Transverse colon (tissue), 4 donors: Measurements from ENCODE around the gene MCOLN2. TPM values are rescaled to one million over a fixed set of nuclear protein-coding genes. Genes with fewer than 3 reads are reported as not detected.

Experiments used
- DNase-seq: peaks from one replicate; pipeline ENCODE4 v3.0.0-alpha.2; 2019
- H3K27ac ChIP-seq, 4 donors: fragments of 200-600 bp; sonication (generic); 2 replicates each; pipeline ENCODE4 v1.5.1; 2016 to 2018; ENCODE audit warnings: inconsistent platforms in 4 of 4
- H3K27me3 ChIP-seq: fragments of 200-600 bp; sonication (generic); 2 replicates; pipeline ENCODE4 v1.5.1; 2017; ENCODE audit warnings: inconsistent platforms
- H3K36me3 ChIP-seq, 4 donors: fragments of 200-600 bp; sonication (generic); 2 replicates each; pipeline ENCODE4 v1.5.1; 2017 to 2019; ENCODE audit warnings: inconsistent platforms in 4 of 4
- H3K4me1 ChIP-seq, 4 donors: fragments of 200-600 bp; sonication (generic); 2 replicates each; pipeline ENCODE4 v1.5.1; 2017 to 2020; ENCODE audit warnings: inconsistent platforms in 4 of 4
- H3K4me3 ChIP-seq, 4 donors: fragments of 200-600 bp; sonication (generic); 1 replicate in 1 of 4; 2 replicates in 3 of 4; pipeline versions ENCODE4 v1.5.1 to v1.6.1; 2017 to 2019; ENCODE audit warnings: inconsistent platforms in 4 of 4
- H3K9me3 ChIP-seq, 2 donors: fragments of 200-600 bp; sonication (generic); 2 replicates each; pipeline ENCODE4 v1.5.1; 2017 to 2019; ENCODE audit warnings: inconsistent platforms in 2 of 2
- CTCF ChIP-seq, 5 experiments: fragments of 200-600 bp in 3 of 5; fragments of 450-650 bp in 2 of 5; sonication (generic) in 3 of 5; IDR thresholded peaks; 1 replicate in 2 of 5; 2 replicates in 3 of 5; pipeline ENCODE4 v1.5.1; 2016 to 2017; ENCODE audit warnings: antibody characterized with exemption in 5 of 5, inconsistent platforms in 3 of 5, mild to moderate bottlenecking in 2 of 5, moderate library complexity in 1 of 5
- EP300 ChIP-seq: sonication (generic); formaldehyde crosslinking; IDR thresholded peaks from one replicate; pipeline ENCODE4 v1.6.1; 2017; ENCODE audit warnings: antibody characterized with exemption, low read depth
- POLR2A ChIP-seq: fragments of 450-650 bp; IDR thresholded peaks from one replicate; pipeline ENCODE4 v1.6.1; 2016; ENCODE audit warnings: antibody characterized with exemption, mild to moderate bottlenecking, moderate library complexity
- POLR2AphosphoS5 ChIP-seq, 3 donors: sonication (generic); formaldehyde crosslinking; IDR thresholded peaks; one replicate each; pipeline ENCODE4 v1.6.1; 2016; ENCODE audit warnings: antibody characterized with exemption in 3 of 3
- WGBS, 2 donors: methylation state at CpG; one replicate each; pipeline ENCODE4 v1.1.5; 2018; ENCODE audit warnings: low coverage in 1 of 2; 5-methylcytosine and 5-hydroxymethylcytosine counted together
- in situ Hi-C, 4 donors: fragments of 200-750 bp; cut with MboI; loops; one replicate each; pipeline versions ENCODE4 v1.15.0 to v1.15.1; 2017; ENCODE audit warnings: low sequenced_read_pairs in 3 of 4, low pct_ligation_motif_present in 1 of 4, low pct_unique_long_range_greater_than_20kb in 1 of 4
- intact Hi-C: fragments of 100-400 bp; cut with DNase I; formaldehyde crosslinking; loops from one replicate; pipeline ENCODE4 v1.15.1; 2023; ENCODE audit warnings: low total_unique reads
- total RNA-seq, 4 donors: library from RNA; depleted of rRNA; stranded (reverse); fragments of >200 nt; gene quantifications; one replicate each; pipeline ENCODE4 v1.1.0, GENCODE V29; 2016

Gene MCOLN2
- total RNA-seq, 4 donors from 2014 or later, result 15.7 to 133 (median 82.7) TPM

DNA sequence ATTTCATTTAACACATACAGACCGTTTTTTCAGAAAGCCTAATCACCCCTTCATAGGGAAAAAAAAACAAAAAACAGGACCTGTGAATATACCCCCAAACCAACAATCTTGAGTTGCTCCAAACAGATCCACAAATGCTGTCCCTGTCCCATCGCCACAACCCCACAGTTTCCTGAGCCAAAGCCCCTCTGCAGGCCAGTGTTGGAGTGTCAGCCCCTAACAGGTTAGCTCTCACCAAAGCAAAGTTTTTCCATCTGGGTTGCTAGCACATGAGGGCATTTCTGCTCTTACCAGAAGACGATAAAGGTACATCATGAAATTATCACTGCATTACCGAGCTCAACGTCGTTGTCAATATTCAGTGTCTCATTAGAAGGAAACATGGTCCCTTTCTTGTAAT lies 40.8 kb downstream of the MCOLN2 start:
- no peak overlapping the region for H3K4me3 ChIP-seq
- no peaks in the 10 kb centered on the region for H3K9me3 ChIP-seq
- no peak for DNase-seq
- no peak overlapping the region for H3K27ac ChIP-seq
- H3K27me3 ChIP-seq, result no peaks in the 10 kb centered on the region
- intact Hi-C loops, result loop anchor here (5.0 kb wide), 1 partner anchor 76 kb away; no protein-coding TSS in a partner anchor
- WGBS, 2 donors, result 92 to 93% methylated on average over 5 to 6 of the region's 6 CpGs
- in situ Hi-C loops, result loop anchor here in 1 of 4 donors (25.0 kb wide), 1 partner anchor 281 kb away; no protein-coding TSS in a partner anchor
- no peaks in the 10 kb centered on the region for H3K4me1 ChIP-seq
- H3K36me3 ChIP-seq, result no peaks in the 10 kb centered on the region
- TF ChIP-seq POLR2AphosphoS5 (IDR thresholded peaks at IDR 0.05) (no peak), CTCF (IDR thresholded peaks at IDR 0.05) (no peak), POLR2A (no peak), EP300 (no peak)

DNA sequence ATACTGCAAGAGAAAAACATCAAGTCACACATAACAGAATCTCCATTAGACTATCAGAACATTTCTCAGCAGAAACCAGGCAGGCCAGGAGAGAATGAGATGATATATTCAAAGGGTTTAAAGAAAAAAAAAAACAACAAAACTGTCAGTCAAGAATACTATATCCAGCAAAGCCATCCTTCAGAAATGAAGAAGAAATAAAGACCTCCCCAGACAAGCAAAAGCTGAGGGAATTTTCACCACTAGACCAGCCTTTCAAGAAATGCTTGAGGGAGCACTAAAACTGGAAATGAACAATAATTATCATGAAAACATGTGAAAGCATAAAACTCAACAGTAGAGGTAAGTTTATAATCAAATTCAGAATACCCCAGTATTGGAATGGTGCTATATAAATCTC lies 47.2 kb downstream of the MCOLN2 start:
- in situ Hi-C loops, result loop anchor here (5.0 to 25.0 kb wide), 8 partner anchors 78 to 812 kb away; partner anchors contain the start of gene PRKACB (in 1 of the 4)
- Histone ChIP-seq H3K4me1 (peaks cover 0 to 9% (median 3%) of the 10 kb centered on the region in 4 donors), H3K36me3 (no peaks in the 10 kb centered on the region), H3K9me3 (no peaks in the 10 kb centered on the region), H3K27ac (no peak overlapping the region), H3K4me3 (no peak overlapping the region), H3K27me3 (no peaks in the 10 kb centered on the region)
- TF ChIP-seq CTCF (IDR thresholded peaks at IDR 0.05), result no peak
- TF ChIP-seq EP300, result no peak
- TF ChIP-seq POLR2A, result no peak
- TF ChIP-seq POLR2AphosphoS5 (IDR thresholded peaks at IDR 0.05), result no peak
- intact Hi-C loops, result no loop called here
- DNase-seq, result no peak

GRCh38 chr1:84947536-84948410 lies 49.1 kb downstream of the MCOLN2 start:
- intact Hi-C loops, result no loop called here
- Histone ChIP-seq H3K36me3 (no peaks in the 10 kb centered on the region), H3K27ac (no peak overlapping the region), H3K27me3 (no peaks in the 10 kb centered on the region), H3K4me1 (peaks cover 0 to 9% (median 3%) of the 10 kb centered on the region in 4 donors), H3K4me3 (no peak overlapping the region), H3K9me3 (no peaks in the 10 kb centered on the region)
- no peak for DNase-seq
- in situ Hi-C loops, result loop anchor here in 3 of 4 donors (5.0 to 25.0 kb wide), 7 partner anchors 80 to 810 kb away; partner anchors contain the start of gene PRKACB (in 1 of the 3)
- no peak for TF ChIP-seq POLR2A
- no peak for TF ChIP-seq EP300
- TF ChIP-seq CTCF (IDR thresholded peaks at IDR 0.05), result no peak
- no peak for TF ChIP-seq POLR2AphosphoS5 (IDR thresholded peaks at IDR 0.05)
- 85% methylated on average over 5 of the region's 5 CpGs; no CpG with 5 or more reads in 1 of the 2 donors for WGBS, 2 donors

GRCh38 chr1:84946631-84947030 lies 50.3 kb downstream of the MCOLN2 start:
- in situ Hi-C loops, result loop anchor here in 3 of 4 donors (5.0 to 25.0 kb wide), 7 partner anchors 81 to 809 kb away; partner anchors contain the start of gene PRKACB (in 1 of the 3)
- Histone ChIP-seq H3K4me3 (no peak overlapping the region), H3K9me3 (no peaks in the 10 kb centered on the region), H3K4me1 (peaks cover 0 to 9% (median 3%) of the 10 kb centered on the region in 4 donors), H3K27ac (no peak overlapping the region), H3K36me3 (no peaks in the 10 kb centered on the region), H3K27me3 (no peaks in the 10 kb centered on the region)
- no peak for TF ChIP-seq CTCF (IDR thresholded peaks at IDR 0.05)
- TF ChIP-seq POLR2AphosphoS5 (IDR thresholded peaks at IDR 0.05), result no peak
- no peak for TF ChIP-seq EP300
- no peak for TF ChIP-seq POLR2A
- WGBS, 2 donors, result 82 to 83% methylated on average over 4 of the region's 4 CpGs
- no peak for DNase-seq
- intact Hi-C loops, result no loop called here
